HepG2 (cell line): ENCODE measurements around the gene CAD. TPM values are rescaled to one million over a fixed set of nuclear protein-coding genes. Genes with fewer than 3 reads are reported as not detected.

Experiments
- DR1 ChIP-seq: sonication (generic); formaldehyde crosslinking; IDR thresholded peaks from 2 replicates; pipeline ENCODE4 v1.8.0; 2021; ENCODE audit warnings: mild to moderate bottlenecking, missing genetic modification reagents, inconsistent platforms
- GZF1 ChIP-seq: sonication (generic); formaldehyde crosslinking; IDR thresholded peaks from 2 replicates; pipeline ENCODE4 v1.5.1; 2020; ENCODE audit warnings: mild to moderate bottlenecking, missing genetic modification reagents
- KLF16 ChIP-seq, 2 experiments: sonication (generic) in 1 of 2; formaldehyde crosslinking in 1 of 2; IDR thresholded peaks; 2 replicates each; pipeline versions ENCODE4 v1.6.1 to v1.8.0; 2016 to 2023; ENCODE audit warnings: missing genetic modification reagents in 2 of 2, missing compliant biosample characterization in 1 of 2
- MAF1 ChIP-seq: sonication (generic); formaldehyde crosslinking; IDR thresholded peaks from 2 replicates; pipeline ENCODE4 v1.5.0; 2020; ENCODE audit warnings: missing genetic modification reagents, borderline replicate concordance
- MEIS1 ChIP-seq: sonication (generic); formaldehyde crosslinking; IDR thresholded peaks from 2 replicates; pipeline ENCODE4 v1.9.0; 2021; ENCODE audit warnings: mild to moderate bottlenecking, missing genetic modification reagents, moderate library complexity, borderline replicate concordance
- SIX4 ChIP-seq: sonication (generic); formaldehyde crosslinking; IDR thresholded peaks from 2 replicates; pipeline ENCODE4 v1.4.0; 2020; ENCODE audit warnings: missing genetic modification reagents
- SOX13 ChIP-seq, 3 experiments: fragments of 450-650 bp in 1 of 3; sonication (generic) in 1 of 3; formaldehyde crosslinking in 1 of 3; IDR thresholded peaks in 2 of 3; conservative IDR thresholded peaks in 1 of 3; 2 replicates each; pipeline versions ENCODE4 v1.5.0 to v1.6.1; 2016 to 2020; ENCODE audit warnings: antibody characterized with exemption in 1 of 3, mild to moderate bottlenecking in 1 of 3, missing compliant biosample characterization in 1 of 3, missing genetic modification reagents in 1 of 3, moderate library complexity in 1 of 3
- ZNF10 ChIP-seq: sonication (generic); formaldehyde crosslinking; IDR thresholded peaks from 2 replicates; pipeline ENCODE4 v1.4.0; 2020; ENCODE audit warnings: mild to moderate bottlenecking, low read depth, missing genetic modification reagents, borderline replicate concordance
- ZNF264 ChIP-seq: sonication (generic); formaldehyde crosslinking; IDR thresholded peaks from 2 replicates; pipeline ENCODE4 v1.4.0; 2020; ENCODE audit warnings: missing genetic modification reagents
- ZNF670 ChIP-seq: sonication (generic); formaldehyde crosslinking; IDR thresholded peaks from 2 replicates; pipeline ENCODE4 v1.8.0; 2022; ENCODE audit warnings: mild to moderate bottlenecking, missing genetic modification reagents, borderline replicate concordance
- ZNF816 ChIP-seq: sonication (generic); formaldehyde crosslinking; IDR thresholded peaks from 2 replicates; pipeline ENCODE4 v1.8.0; 2022; ENCODE audit warnings: missing genetic modification reagents, mild to moderate bottlenecking, borderline replicate concordance
- ZNF841 ChIP-seq: sonication (generic); formaldehyde crosslinking; IDR thresholded peaks from 2 replicates; pipeline ENCODE4 v1.8.1; 2023; ENCODE audit warnings: missing genetic modification reagents, borderline replicate concordance
- polyA plus RNA-seq, 8 experiments: library from polyadenylated mRNA; depleted of rRNA in 3 of 8; stranded (reverse) in 7 of 8; unstranded in 1 of 8; fragments of >200 nt; fragmentation: Illumina TruSeq in 4 of 8; extraction: Trizol in 4 of 8; gene quantifications; 2 replicates each; pipeline versions ENCODE4 v1.2.1 to v1.2.3, GENCODE V29; 2011 to 2016; ENCODE audit warnings: low read depth in 4 of 8, missing spikeins in 1 of 8, mixed read lengths in 1 of 8; ENCODE audit not compliant: insufficient read depth in 1 of 8
- total RNA-seq, 5 experiments: library from RNA; depleted of rRNA; stranded (reverse); fragments of >200 nt; fragmentation: Illumina TruSeq; extraction: Trizol; gene quantifications; 2 replicates each; pipeline ENCODE4 v1.2.3, GENCODE V29; 2016; ENCODE audit warnings: low read depth in 1 of 5
- TF ChIP-seq, protein P1 (sequence below): IDR thresholded peaks from 2 replicates; pipeline ENCODE4 v1.6.1; 2016; ENCODE audit warnings: low read depth, missing genetic modification reagents, missing compliant biosample characterization
- TF ChIP-seq, protein P2 (sequence below): IDR thresholded peaks from 2 replicates; pipeline ENCODE4 v1.6.1; 2016
- TF ChIP-seq, protein P3 (sequence below): sonication (generic); formaldehyde crosslinking; IDR thresholded peaks from 2 replicates; pipeline ENCODE4 v1.4.0; 2020; ENCODE audit warnings: missing genetic modification reagents, borderline replicate concordance
- TF ChIP-seq, protein P4 (sequence below): sonication (generic); formaldehyde crosslinking; conservative IDR thresholded peaks from 2 replicates; pipeline ENCODE4 v1.8.0; 2022; ENCODE audit warnings: mild to moderate bottlenecking, moderate library complexity, missing genetic modification reagents

Gene CAD
- total and polyA plus RNA-seq, 2 of the 13 experiments (the other 11 are each of a cell fraction or from before 2014, with no cell fraction given): 21.7 to 37.0 TPM

DNA sequence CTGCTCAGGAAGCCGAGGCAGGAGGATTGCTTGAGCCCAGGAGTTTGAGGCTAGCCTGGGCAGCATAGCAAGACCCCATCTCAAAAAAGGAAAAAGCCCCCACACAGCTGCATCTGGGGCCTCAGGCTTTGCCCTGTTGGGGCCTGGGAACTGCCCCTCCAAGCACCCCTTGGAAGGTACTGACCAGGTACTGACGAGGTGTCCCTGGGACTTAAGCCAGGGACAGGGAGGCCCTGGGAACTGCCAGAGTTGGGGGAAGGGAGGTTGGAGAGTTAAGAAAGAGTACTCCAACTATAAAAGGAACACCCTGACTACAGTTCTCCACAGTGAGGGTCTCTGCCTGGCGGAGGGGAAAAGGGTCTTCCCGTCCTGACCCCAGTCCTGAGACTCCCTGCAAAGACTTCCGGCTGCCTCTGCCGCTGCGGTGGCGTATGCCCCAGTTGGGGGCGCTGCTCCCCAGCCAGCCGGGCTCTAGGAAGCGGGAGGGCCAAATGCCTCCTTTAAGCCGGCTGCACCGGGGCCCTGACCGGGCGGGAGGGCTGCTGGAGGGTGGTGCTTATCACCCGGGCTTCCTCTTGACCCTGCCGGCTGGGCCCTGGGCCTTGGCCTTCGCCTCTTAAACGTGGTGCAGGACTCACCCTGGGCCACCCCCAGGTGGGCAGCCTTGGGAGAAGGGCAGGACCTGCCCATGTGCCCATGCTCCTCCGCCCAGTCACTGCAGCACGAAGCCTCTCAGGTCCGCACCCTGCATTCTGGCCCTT lies 32.9 kb downstream of the CAD start (continued):
- TF ChIP-seq, protein P1, sequence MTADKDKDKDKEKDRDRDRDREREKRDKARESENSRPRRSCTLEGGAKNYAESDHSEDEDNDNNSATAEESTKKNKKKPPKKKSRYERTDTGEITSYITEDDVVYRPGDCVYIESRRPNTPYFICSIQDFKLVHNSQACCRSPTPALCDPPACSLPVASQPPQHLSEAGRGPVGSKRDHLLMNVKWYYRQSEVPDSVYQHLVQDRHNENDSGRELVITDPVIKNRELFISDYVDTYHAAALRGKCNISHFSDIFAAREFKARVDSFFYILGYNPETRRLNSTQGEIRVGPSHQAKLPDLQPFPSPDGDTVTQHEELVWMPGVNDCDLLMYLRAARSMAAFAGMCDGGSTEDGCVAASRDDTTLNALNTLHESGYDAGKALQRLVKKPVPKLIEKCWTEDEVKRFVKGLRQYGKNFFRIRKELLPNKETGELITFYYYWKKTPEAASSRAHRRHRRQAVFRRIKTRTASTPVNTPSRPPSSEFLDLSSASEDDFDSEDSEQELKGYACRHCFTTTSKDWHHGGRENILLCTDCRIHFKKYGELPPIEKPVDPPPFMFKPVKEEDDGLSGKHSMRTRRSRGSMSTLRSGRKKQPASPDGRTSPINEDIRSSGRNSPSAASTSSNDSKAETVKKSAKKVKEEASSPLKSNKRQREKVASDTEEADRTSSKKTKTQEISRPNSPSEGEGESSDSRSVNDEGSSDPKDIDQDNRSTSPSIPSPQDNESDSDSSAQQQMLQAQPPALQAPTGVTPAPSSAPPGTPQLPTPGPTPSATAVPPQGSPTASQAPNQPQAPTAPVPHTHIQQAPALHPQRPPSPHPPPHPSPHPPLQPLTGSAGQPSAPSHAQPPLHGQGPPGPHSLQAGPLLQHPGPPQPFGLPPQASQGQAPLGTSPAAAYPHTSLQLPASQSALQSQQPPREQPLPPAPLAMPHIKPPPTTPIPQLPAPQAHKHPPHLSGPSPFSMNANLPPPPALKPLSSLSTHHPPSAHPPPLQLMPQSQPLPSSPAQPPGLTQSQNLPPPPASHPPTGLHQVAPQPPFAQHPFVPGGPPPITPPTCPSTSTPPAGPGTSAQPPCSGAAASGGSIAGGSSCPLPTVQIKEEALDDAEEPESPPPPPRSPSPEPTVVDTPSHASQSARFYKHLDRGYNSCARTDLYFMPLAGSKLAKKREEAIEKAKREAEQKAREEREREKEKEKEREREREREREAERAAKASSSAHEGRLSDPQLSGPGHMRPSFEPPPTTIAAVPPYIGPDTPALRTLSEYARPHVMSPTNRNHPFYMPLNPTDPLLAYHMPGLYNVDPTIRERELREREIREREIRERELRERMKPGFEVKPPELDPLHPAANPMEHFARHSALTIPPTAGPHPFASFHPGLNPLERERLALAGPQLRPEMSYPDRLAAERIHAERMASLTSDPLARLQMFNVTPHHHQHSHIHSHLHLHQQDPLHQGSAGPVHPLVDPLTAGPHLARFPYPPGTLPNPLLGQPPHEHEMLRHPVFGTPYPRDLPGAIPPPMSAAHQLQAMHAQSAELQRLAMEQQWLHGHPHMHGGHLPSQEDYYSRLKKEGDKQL: 0 out of 2 replicates have a peak, but pooled peaks have one; percentile 22
- TF ChIP-seq ZNF816 (no peak; the same call in 1 of the 2 replicates), MAF1 (CRISPR knock-in tag) (no peak), ZNF10 (CRISPR knock-in tag) (no peak), KLF16 (CRISPR knock-in tag; IDR thresholded peaks at IDR 0.05) (peak in 1 of 2 experiments; percentile 53; a peak in 1 of 4 replicates), MEIS1 (CRISPR knock-in tag) (no peak), SIX4 (CRISPR knock-in tag) (peak; percentile 34; the same call in 1 of the 2 replicates), DR1 (CRISPR knock-in tag) (0 out of 2 replicates have a peak, but pooled peaks have one; percentile 33), SOX13 (IDR thresholded peaks at IDR 0.05) (no peak), SOX13 (CRISPR knock-in tag; conservative IDR thresholded peaks at IDR 0.05 in 1 of 2, IDR thresholded peaks at IDR 0.05 in 1 of 2) (0 out of 4 replicates have a peak, but pooled peaks of 1 of the 2 experiments have one; percentile 48), GZF1 (CRISPR knock-in tag) (peak; percentile 68; the same call in 1 of the 2 replicates), ZNF670 (peak; percentile 88), ZNF264 (CRISPR knock-in tag) (peak; percentile 44; the same call in 1 of the 2 replicates), ZNF841 (CRISPR knock-in tag) (no peak)
- TF ChIP-seq, protein P2, sequence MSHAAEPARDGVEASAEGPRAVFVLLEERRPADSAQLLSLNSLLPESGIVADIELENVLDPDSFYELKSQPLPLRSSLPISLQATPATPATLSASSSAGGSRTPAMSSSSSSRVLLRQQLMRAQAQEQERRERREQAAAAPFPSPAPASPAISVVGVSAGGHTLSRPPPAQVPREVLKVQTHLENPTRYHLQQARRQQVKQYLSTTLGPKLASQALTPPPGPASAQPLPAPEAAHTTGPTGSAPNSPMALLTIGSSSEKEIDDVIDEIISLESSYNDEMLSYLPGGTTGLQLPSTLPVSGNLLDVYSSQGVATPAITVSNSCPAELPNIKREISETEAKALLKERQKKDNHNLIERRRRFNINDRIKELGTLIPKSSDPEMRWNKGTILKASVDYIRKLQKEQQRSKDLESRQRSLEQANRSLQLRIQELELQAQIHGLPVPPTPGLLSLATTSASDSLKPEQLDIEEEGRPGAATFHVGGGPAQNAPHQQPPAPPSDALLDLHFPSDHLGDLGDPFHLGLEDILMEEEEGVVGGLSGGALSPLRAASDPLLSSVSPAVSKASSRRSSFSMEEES (CRISPR knock-in tag): peak; percentile 45; the same call in 1 of the 2 replicates
- TF ChIP-seq, protein P3, sequence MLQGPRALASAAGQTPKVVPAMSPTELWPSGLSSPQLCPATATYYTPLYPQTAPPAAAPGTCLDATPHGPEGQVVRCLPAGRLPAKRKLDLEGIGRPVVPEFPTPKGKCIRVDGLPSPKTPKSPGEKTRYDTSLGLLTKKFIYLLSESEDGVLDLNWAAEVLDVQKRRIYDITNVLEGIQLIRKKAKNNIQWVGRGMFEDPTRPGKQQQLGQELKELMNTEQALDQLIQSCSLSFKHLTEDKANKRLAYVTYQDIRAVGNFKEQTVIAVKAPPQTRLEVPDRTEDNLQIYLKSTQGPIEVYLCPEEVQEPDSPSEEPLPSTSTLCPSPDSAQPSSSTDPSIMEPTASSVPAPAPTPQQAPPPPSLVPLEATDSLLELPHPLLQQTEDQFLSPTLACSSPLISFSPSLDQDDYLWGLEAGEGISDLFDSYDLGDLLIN (CRISPR knock-in tag): no peak
- TF ChIP-seq, protein P4, sequence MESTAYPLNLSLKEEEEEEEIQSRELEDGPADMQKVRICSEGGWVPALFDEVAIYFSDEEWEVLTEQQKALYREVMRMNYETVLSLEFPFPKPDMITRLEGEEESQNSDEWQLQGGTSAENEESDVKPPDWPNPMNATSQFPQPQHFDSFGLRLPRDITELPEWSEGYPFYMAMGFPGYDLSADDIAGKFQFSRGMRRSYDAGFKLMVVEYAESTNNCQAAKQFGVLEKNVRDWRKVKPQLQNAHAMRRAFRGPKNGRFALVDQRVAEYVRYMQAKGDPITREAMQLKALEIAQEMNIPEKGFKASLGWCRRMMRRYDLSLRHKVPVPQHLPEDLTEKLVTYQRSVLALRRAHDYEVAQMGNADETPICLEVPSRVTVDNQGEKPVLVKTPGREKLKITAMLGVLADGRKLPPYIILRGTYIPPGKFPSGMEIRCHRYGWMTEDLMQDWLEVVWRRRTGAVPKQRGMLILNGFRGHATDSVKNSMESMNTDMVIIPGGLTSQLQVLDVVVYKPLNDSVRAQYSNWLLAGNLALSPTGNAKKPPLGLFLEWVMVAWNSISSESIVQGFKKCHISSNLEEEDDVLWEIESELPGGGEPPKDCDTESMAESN (CRISPR knock-in tag): 0 out of 2 replicates have a peak, but pooled peaks have one; percentile 49
